GM19025 (cell line): ENCODE data around the gene TMEM191B.
"Not testable (repeated sequence)": the region's sequence is repeated elsewhere in the genome, so short reads cannot be mapped to it uniquely, and the experiment has no call there.

Source experiments
- ATAC-seq: cut with Tn5 transposase; IDR thresholded peaks from one replicate; pipeline ENCODE4 v1.9.1; 2021; ENCODE audit warnings: mild to moderate bottlenecking, low read depth, moderate library complexity; ENCODE audit not compliant: unreplicated experiment

TMEM191B gene

GRCh38 chr22:18554280-18555256 is 27.0 kb downstream of the TMEM191B start:
- ATAC-seq: not testable (repeated sequence)

- ATAC-seq: not testable (repeated sequence)
These were observed 30.9 kb downstream of the TMEM191B start for GRCh38 chr22:18558516-18558915.

- ATAC-seq: not testable (repeated sequence)
These were observed 31.3 kb downstream of the TMEM191B start for GRCh38 chr22:18558939-18559338.

- ATAC-seq: not testable (repeated sequence)
These were observed 32.7 kb downstream of the TMEM191B start for GRCh38 chr22:18560099-18560974.

DNA sequence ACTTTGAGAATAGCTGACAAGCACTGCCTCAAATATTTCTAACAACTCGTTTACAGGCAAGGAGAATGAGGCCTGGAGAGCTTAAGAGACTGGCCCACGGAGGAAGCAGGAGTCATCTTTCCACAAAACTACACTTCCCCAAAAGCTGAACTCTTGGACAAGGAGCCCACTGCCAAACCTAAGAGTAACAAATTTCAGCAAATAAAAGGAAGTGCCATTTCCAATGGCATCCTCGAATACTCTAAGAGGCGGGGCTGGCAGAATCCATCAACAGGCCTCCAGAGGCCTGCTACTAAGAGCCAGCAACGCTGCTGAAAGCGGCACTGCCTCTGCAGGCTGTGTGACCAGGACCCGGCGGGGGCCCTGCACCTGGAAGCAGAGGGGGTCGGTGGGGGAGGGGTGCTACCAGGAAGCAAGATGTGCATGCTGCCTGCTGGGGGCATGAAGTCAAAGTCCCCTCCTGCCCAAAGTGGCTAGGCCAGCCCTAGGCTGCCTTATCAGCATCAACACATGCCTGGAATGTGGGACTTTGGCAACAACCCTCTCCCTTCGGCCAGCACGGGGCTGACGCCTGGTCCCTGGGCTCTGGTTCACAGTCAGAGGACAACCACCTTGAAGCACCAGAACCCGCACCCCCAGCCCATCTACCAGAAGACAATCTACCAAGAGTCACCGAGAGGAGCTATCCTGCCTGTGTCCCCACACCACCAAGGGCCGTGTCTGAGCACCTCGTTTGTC is 43.1 kb downstream of the TMEM191B start:
- ATAC-seq: not testable (repeated sequence)

GRCh38 chr22:18573483-18574164 is 46.0 kb downstream of the TMEM191B start:
- not testable (repeated sequence) for ATAC-seq

- ATAC-seq: not testable (repeated sequence)
These were observed 47.0 kb downstream of the TMEM191B start for GRCh38 chr22:18574555-18574954.

DNA sequence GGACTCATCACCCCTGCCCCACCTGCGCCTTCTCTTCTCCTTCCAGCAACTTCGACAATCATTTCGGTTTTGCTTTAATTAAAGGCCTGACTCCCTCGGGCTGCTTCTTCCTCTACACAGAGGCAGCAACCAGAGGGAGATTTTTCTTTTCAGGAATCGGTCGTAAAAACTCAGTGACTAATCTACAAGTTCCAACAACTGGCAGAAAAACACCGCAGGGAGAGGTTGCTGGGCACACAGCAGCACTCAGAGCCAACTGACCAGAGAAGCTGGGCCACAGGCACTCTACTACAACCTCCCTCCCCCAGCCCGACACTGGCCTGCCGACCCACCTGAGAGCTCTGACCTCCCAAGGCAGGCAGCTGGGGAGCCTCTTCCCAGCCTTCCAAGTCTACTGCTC is 48.1 kb downstream of the TMEM191B start:
- ATAC-seq: not testable (repeated sequence)

DNA sequence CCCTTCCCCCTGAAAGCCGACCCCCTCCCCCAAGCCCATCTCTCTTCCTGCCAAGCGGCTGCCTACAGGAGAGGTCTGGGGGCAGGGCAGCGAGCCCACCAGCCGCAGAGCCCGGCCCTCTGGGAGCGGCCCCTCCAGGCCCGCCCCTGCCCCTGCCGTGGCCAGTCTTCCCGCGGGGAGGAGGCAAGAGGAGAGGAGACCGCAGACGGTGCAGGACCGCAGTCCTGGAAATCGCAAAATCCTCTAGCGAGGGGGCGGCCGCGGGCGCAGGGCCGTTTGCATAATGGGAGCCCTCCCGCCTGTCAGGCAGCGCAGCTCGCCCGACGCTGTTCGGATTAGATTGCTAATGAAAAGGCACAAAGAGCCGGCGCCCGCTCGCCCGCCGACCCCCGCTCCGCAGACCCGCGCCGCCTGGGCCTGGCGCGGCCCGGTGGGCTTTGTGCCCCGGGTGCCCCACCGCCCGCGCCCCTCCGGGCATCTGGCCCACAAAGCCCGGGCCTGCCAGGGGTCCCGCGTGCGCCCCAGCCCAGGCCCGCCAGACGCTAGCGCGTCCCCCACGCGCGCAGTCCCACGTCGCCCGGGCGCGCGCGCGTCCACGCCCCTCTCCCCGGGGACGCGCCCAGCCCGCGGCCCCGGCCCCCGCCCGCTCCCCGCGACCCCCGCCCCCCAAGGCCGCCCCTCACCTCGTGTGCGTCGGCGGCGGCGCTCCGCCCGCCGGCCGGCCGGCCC is 49.7 kb downstream of the TMEM191B start:
- peak; percentile 13 for ATAC-seq

DNA sequence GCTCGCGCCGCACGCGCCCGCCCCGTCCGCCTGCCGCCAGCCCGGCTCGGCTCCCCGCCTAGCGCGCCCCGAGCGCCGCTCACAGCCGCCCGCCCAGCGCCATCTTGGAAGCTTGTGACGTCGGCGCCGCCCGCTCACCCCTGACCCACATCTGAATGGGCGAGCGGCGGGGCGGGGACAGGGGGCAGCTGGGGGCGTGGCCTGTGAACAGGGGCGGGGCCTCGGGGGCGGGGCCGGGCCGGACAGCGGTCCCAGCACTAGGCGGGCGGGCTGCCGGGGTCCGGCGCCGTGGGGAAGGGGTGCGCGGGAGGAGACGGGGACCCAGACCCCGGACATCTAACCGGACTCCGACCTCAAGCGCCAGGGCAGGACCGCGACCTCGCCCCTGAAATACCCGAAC is 50.2 kb downstream of the TMEM191B start:
- ATAC-seq: peak; percentile 92
